Osteoblast (primary cell): Measurements from ENCODE around the gene TARS2. TPM values are rescaled to one million over a fixed set of nuclear protein-coding genes. Genes with fewer than 3 reads are reported as not detected.

Experiments
- DNase-seq: peaks from one replicate; pipeline ENCODE4 v3.0.0; 2011; ENCODE audit warnings: low spot score, mixed read lengths; ENCODE audit not compliant: insufficient read length; ENCODE audit errors: missing footprints
- H2AFZ ChIP-seq: 2 replicates; pipeline ENCODE4 v1.6.0; 2011; ENCODE audit warnings: mild to moderate bottlenecking, low read length
- H3K27ac ChIP-seq: 2 replicates; pipeline ENCODE4 v1.5.1; 2011; ENCODE audit warnings: mild to moderate bottlenecking, low read depth, low read length, moderate library complexity
- H3K27me3 ChIP-seq: 2 replicates; pipeline ENCODE4 v1.6.0; 2012; ENCODE audit warnings: mild to moderate bottlenecking, control low read depth, inconsistent platforms, low read length, moderate library complexity; ENCODE audit not compliant: insufficient read depth
- H3K36me3 ChIP-seq: 2 replicates; pipeline ENCODE4 v1.5.1; 2011; ENCODE audit warnings: mild to moderate bottlenecking, low read length, control low read depth, moderate library complexity; ENCODE audit not compliant: insufficient read depth
- H3K4me1 ChIP-seq: 2 replicates; pipeline ENCODE4 v1.5.1; 2011; ENCODE audit warnings: mild to moderate bottlenecking, low read length, control low read depth, moderate library complexity; ENCODE audit not compliant: insufficient read depth
- H3K4me2 ChIP-seq: 2 replicates; pipeline ENCODE4 v1.6.0; 2011; ENCODE audit warnings: mild to moderate bottlenecking, low read length; ENCODE audit not compliant: insufficient read depth
- H3K4me3 ChIP-seq: fragments of 200-600 bp; sonication (generic); 3 replicates; pipeline ENCODE4 v1.5.1; 2012; ENCODE audit warnings: mild to moderate bottlenecking, low read length, inconsistent platforms; ENCODE audit not compliant: insufficient read depth
- H3K79me2 ChIP-seq: 2 replicates; pipeline ENCODE4 v1.6.0; 2012; ENCODE audit warnings: mild to moderate bottlenecking, low read length, control low read depth, inconsistent platforms; ENCODE audit not compliant: insufficient read depth
- H3K9me3 ChIP-seq: 2 replicates; pipeline ENCODE4 v1.5.1; 2011; ENCODE audit warnings: low read depth, low read length, control low read depth
- H4K20me1 ChIP-seq: 2 replicates; pipeline ENCODE4 v1.6.0; 2012; ENCODE audit warnings: mild to moderate bottlenecking, low read length, control low read depth; ENCODE audit not compliant: insufficient read depth
- total RNA-seq: library from RNA; depleted of rRNA; stranded (reverse); fragments of >200 nt; gene quantifications from 2 replicates; pipeline ENCODE4 v1.2.3, GENCODE V29; 2012
- TF ChIP-seq, protein P1 (sequence below): IDR thresholded peaks from 2 replicates; pipeline ENCODE4 v1.5.1; 2011; ENCODE audit warnings: mild to moderate bottlenecking, low read depth, low read length, moderate library complexity; ENCODE audit errors: extremely low read depth

Gene TARS2
- total RNA-seq, 1 donor: 10.1 TPM

DNA sequence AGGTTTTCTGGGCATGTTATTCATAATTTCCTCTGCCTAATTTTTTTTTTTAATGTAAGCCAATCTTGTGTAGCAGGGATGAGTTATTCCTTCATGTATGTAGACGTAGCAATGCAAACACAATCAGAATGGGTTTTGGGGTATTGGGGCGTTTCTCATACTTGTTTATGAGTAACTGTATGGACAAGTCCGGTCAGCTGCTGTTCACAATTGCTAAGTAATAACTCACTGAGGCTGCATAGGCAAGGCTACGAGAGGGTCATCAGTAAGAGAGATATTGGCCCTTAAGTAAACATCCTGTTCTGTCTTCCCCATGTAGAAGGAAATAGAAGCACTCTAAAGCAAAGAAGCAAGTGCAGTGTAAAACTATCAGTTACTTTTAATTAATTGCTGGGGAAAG is 9.5 kb upstream of the TARS2 start:
- no peak overlapping the region for H2AFZ ChIP-seq
- no peak overlapping the region for H3K4me3 ChIP-seq
- peaks cover 4% of the 10 kb centered on the region for H4K20me1 ChIP-seq
- DNase-seq: peak; percentile 91
- no peaks in the 10 kb centered on the region for H3K79me2 ChIP-seq
- no peaks in the 10 kb centered on the region for H3K27me3 ChIP-seq
- H3K4me1 ChIP-seq: peaks cover 17% of the 10 kb centered on the region
- TF ChIP-seq, protein P1, sequence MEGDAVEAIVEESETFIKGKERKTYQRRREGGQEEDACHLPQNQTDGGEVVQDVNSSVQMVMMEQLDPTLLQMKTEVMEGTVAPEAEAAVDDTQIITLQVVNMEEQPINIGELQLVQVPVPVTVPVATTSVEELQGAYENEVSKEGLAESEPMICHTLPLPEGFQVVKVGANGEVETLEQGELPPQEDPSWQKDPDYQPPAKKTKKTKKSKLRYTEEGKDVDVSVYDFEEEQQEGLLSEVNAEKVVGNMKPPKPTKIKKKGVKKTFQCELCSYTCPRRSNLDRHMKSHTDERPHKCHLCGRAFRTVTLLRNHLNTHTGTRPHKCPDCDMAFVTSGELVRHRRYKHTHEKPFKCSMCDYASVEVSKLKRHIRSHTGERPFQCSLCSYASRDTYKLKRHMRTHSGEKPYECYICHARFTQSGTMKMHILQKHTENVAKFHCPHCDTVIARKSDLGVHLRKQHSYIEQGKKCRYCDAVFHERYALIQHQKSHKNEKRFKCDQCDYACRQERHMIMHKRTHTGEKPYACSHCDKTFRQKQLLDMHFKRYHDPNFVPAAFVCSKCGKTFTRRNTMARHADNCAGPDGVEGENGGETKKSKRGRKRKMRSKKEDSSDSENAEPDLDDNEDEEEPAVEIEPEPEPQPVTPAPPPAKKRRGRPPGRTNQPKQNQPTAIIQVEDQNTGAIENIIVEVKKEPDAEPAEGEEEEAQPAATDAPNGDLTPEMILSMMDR: no peak
- H3K36me3 ChIP-seq: peaks cover 6% of the 10 kb centered on the region
- H3K9me3 ChIP-seq: no peaks in the 10 kb centered on the region
- no peak overlapping the region for H3K4me2 ChIP-seq
- no peak overlapping the region for H3K27ac ChIP-seq

DNA sequence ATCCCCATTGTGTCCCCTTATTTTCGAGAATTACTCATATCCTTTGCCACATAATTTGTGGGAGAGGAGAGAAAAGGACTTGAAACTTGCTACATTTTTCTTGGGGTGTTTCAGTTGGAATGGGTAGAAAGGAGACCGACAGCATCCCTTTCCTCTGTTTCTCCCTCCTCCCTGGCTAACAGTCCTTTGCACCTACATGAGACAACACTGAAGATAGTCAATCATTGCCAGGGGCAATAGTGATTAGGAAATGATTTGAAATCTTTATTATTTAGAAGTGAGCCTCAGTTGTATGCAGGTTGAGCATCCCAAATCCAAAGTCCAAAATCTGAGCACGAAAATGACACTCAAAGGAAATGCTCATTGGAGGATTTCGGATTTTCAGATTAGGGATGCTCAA is 7.8 kb upstream of the TARS2 start:
- H3K27me3 ChIP-seq: no peaks in the 10 kb centered on the region
- TF ChIP-seq, protein P1: no peak
- peaks cover 4% of the 10 kb centered on the region for H4K20me1 ChIP-seq
- DNase-seq: no peak
- H3K79me2 ChIP-seq: no peaks in the 10 kb centered on the region
- no peak overlapping the region for H3K4me3 ChIP-seq
- H3K4me1 ChIP-seq: peaks cover 18% of the 10 kb centered on the region
- no peak overlapping the region for H2AFZ ChIP-seq
- no peak overlapping the region for H3K4me2 ChIP-seq
- H3K9me3 ChIP-seq: no peaks in the 10 kb centered on the region
- peaks cover 2% of the 10 kb centered on the region for H3K36me3 ChIP-seq
- no peak overlapping the region for H3K27ac ChIP-seq

DNA sequence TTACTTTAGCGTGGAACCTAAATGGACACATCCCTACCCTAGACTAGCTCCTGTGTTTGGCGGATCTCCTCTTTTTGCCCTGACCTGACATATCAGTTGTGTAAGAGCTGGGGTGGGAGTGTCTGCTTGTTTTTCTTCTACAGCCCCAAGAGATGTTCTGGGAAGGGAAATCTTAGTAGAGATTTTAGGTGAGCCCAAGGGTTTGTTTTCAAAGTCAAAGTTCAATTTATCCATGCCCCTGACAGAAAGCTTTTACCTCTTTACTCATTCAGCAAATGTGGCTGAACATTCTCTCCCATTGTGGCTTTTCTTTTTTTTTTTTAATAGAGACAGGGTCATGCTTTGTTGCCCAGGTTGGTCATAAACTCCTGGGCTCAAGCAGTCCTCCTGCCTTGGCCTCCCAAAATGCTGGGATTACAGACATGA is 7.3 kb upstream of the TARS2 start:
- H2AFZ ChIP-seq: no peak overlapping the region
- TF ChIP-seq, protein P1: no peak
- H3K36me3 ChIP-seq: peaks cover 2% of the 10 kb centered on the region
- H4K20me1 ChIP-seq: peaks cover 4% of the 10 kb centered on the region
- H3K9me3 ChIP-seq: no peaks in the 10 kb centered on the region
- H3K4me2 ChIP-seq: no peak overlapping the region
- H3K4me1 ChIP-seq: peaks cover 23% of the 10 kb centered on the region
- no peak for DNase-seq
- H3K4me3 ChIP-seq: no peak overlapping the region
- no peaks in the 10 kb centered on the region for H3K79me2 ChIP-seq
- H3K27me3 ChIP-seq: no peaks in the 10 kb centered on the region
- no peak overlapping the region for H3K27ac ChIP-seq

DNA sequence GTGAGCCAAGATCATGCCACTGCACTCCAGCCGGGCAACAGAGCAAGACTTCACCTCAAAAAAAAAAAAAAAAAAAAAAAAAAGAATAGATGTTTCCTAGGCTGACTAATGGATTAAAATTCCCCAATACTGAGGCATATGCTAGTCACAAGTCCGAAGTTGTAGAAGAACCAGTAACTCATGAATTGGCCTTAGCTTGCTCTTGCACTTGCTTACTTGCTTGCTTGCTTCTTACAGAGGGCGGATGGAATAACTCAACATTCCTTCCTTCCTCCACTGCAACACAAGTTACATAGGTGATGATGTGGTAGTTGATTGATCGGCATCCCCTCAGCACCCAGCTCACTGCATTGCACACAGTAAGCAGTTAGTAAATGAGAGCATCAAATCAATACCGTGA is 2.8 kb upstream of the TARS2 start:
- no peak overlapping the region for H2AFZ ChIP-seq
- H3K4me3 ChIP-seq: no peak overlapping the region
- no peak for DNase-seq
- H3K27me3 ChIP-seq: no peaks in the 10 kb centered on the region
- no peaks in the 10 kb centered on the region for H4K20me1 ChIP-seq
- H3K9me3 ChIP-seq: no peaks in the 10 kb centered on the region
- no peak overlapping the region for H3K4me2 ChIP-seq
- H3K36me3 ChIP-seq: peaks cover 7% of the 10 kb centered on the region
- H3K27ac ChIP-seq: no peak overlapping the region
- TF ChIP-seq, protein P1: no peak
- peaks cover 10% of the 10 kb centered on the region for H3K79me2 ChIP-seq
- H3K4me1 ChIP-seq: peaks cover 17% of the 10 kb centered on the region
